NB4 (cell line): ENCODE data around the gene TCF3.
A peak's percentile ranks its signal among the peaks of the same experiment; 100 is the strongest.

Experiments used
- DNase-seq: peaks from one replicate; pipeline ENCODE4 v3.0.0; 2010; ENCODE audit warnings: low read depth
- H3K4me3 ChIP-seq: one replicate; pipeline ENCODE4 v1.5.1; 2011; ENCODE audit warnings: mild to moderate bottlenecking, low read depth, low read length, moderate library complexity
- CTCF ChIP-seq: IDR thresholded peaks from one replicate; pipeline ENCODE4 v1.5.1; 2012; ENCODE audit warnings: low read depth, low read length
- MYC ChIP-seq: IDR thresholded peaks from 2 replicates; pipeline ENCODE4 v1.6.1; 2011; ENCODE audit warnings: low read depth, low read length
- POLR2A ChIP-seq: IDR thresholded peaks from 2 replicates; pipeline ENCODE4 v1.6.1; 2011; ENCODE audit warnings: mild to moderate bottlenecking; ENCODE audit not compliant: insufficient read length; ENCODE audit errors: extremely low read depth
- TF ChIP-seq, protein P1 (sequence below): IDR thresholded peaks from 2 replicates; pipeline ENCODE4 v1.6.1; 2011; ENCODE audit warnings: low read depth, low read length

Gene TCF3

DNA sequence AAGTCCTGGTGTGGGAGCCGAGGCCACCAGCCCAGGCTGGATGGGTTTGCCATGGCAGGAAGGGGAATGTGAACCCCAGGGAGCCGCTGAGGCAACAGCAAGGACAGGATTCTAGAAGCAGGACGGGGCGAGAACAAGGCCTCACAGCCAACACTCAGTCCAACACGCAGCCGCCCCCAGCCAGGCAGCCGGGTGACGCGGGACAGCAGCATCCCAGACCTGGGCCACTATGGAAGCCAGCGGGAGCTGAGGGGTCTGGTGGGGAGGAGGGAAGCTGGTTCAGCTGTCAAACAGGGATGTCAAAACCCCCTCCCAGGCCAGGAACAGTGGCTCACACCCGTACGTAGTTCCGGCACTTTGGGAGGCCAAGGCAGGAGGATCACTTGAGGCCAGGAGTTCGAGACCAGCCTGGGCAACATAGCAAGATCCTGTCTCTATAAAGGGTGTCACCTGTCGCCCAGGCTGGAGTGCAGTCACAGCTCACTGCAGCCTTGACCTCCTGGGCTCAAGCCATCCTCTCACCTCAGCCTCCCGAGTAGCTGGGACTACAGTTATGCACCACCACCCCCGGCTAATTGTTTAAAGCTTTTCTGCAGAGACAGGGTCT is 91.1 kb downstream of the TCF3 start:
- no peak for DNase-seq
- TF ChIP-seq POLR2A (no peak), MYC (no peak), CTCF (no peak)
- TF ChIP-seq, protein P1, sequence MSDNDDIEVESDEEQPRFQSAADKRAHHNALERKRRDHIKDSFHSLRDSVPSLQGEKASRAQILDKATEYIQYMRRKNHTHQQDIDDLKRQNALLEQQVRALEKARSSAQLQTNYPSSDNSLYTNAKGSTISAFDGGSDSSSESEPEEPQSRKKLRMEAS, result no peak
- H3K4me3 ChIP-seq, result no peak overlapping the region

- TF ChIP-seq POLR2A, result no peak
- no peak for TF ChIP-seq MYC
- TF ChIP-seq, protein P1, result no peak
- TF ChIP-seq CTCF, result no peak
- peak; percentile 26 for DNase-seq
- no peak overlapping the region for H3K4me3 ChIP-seq
Observed at GRCh38 chr19:1560286-1560882, 92.0 kb downstream of the TCF3 start.
